Suprapubic skin (tissue), 4 donors: ENCODE results near the gene LAPTM5.

Source experiments
- CTCF ChIP-seq, 2 donors: fragments of 200-600 bp in 1 of 2; fragments of 450-650 bp in 1 of 2; sonication (generic) in 1 of 2; IDR thresholded peaks; one replicate each; pipeline ENCODE4 v1.5.1; 2016 to 2019; ENCODE audit warnings: antibody characterized with exemption in 2 of 2, mild to moderate bottlenecking in 1 of 2, moderate library complexity in 1 of 2
- EP300 ChIP-seq: sonication (generic); formaldehyde crosslinking; IDR thresholded peaks from one replicate; pipeline ENCODE4 v1.6.1; 2017; ENCODE audit warnings: antibody characterized with exemption
- POLR2A ChIP-seq, 2 donors: fragments of 450-650 bp; IDR thresholded peaks; one replicate each; pipeline ENCODE4 v1.6.1; 2017; ENCODE audit warnings: antibody characterized with exemption in 2 of 2, mild to moderate bottlenecking in 2 of 2, moderate library complexity in 2 of 2
- POLR2AphosphoS5 ChIP-seq, 3 donors: sonication (generic); formaldehyde crosslinking; IDR thresholded peaks; one replicate each; pipeline ENCODE4 v1.6.1; 2017; ENCODE audit warnings: antibody characterized with exemption in 3 of 3

GRCh38 chr1:30777904-30778153, 20.3 kb upstream of the LAPTM5 start:
- TF ChIP-seq CTCF (IDR thresholded peaks at IDR 0.05) (no peak), POLR2A (IDR thresholded peaks at IDR 0.05) (no peak), POLR2AphosphoS5 (IDR thresholded peaks at IDR 0.05) (no peak), EP300 (no peak)
